ENCODE measurements around the gene DDX1.

- TF ChIP-seq CTCF (IDR thresholded peaks at IDR 0.05) (no peak), ZFX (IDR thresholded peaks at IDR 0.05; ENCODE audit: borderline replicate concordance) (no peak)
These were observed 7.8 kb upstream of the DDX1 start for GRCh38 chr2:15583826-15584225.
